NOMO-1 (cell line): ENCODE results near the gene FAM83C.

Experiments used
- DNase-seq, 2 experiments: peaks; one replicate each; lab custom pipeline; 2025; ENCODE audit not compliant: unreplicated experiment in 2 of 2; lab: John Stamatoyannopoulos, UW

The FAM83C gene

DNA sequence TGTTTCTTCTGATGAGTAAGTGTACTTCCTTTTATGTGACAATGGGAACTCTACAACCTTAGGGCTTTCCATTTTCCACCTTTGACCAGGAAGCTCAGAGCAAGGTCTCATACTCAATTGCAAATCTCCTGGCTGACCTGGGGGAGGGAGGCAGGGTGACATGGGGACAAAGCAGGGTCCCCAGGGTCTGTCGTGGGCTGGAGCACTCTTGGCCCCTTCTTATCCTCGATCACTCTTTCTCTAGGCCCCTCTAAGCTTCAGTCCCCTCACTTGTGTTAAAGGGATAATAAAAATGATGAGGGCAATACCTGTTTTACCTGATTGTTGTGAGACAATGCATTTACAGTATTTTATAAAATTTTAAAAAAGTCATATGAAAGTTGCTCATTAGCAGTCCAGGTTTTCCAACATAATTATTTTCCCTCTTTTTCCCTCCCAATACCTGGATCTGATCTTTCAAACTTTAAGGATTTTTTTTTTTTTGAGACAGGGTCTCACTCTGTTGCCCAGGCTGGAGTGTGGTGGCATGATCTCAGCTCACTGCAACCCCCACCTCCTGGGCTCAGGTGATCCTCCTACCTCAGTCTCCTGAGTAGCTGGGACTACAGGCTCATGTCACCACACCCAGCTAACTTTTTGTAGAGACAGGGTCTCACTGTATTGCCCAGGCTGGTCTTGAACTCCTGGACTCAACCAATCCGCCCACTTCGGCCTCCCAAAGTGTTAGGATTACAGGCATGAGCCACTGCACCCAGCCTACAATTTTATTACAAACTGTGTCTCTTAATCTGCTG, 8.4 kb upstream of the FAM83C start:
- DNase-seq: no peak

DNA sequence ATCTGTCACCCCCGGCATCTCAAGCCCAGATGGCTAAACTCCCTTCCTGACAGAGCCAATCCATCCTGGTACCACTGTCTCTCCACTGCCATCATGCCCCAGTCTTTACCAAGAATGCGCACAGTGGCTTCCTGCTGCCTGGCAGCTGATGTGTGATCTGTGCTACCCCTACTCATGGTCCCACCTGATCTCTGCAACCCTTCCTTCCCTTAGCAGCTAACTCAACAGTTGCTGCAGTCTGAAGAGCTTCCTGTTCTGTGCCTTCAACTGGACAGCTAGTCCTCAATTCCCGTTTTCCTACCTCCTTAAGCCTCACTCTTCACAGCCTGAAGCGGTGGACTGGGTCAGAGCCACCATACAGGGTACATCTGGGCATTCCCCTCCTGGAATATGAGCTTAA, 7.6 kb upstream of the FAM83C start:
- no peak for DNase-seq

DNA sequence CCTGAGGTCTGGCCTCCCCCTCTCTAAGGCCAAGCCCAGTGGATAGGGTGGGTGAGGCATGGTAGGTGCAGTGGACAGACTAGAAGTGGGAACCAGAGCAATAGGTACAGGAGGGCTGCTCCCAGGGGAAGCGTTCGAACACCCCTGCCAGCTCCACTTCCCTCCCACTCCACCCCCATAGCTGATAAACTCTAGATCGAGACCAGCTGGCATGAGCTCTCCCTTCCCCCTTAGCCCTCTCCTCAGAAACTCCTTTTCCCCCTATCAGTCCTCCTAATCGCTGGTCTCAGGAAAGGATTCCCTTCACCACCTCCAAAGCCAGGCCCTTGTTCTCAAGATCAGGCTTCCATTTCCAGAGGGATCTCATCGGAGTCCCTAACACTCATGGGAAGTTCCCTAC, 6.0 kb upstream of the FAM83C start:
- no peak for DNase-seq

DNA sequence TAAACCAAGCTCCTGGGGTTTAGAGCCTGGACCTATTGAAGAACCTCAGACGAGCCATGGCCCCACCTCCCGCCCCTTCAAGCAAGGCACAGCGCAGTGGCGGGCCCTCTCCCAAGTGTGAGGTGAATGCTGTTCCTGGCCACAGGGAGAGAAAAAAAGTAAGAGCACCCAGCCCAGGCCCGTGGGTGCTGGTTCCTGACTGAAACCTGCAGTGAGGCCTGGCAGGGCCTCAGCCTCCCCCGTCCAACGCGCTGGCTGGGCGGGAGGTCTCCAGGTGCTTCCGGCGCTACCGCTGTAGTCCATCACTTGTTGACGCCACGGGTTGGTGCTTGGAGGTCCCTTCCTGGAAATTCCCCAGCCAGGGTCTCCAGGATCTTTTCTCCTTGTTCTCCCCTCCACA, 5.5 kb upstream of the FAM83C start:
- DNase-seq: no peak

DNA sequence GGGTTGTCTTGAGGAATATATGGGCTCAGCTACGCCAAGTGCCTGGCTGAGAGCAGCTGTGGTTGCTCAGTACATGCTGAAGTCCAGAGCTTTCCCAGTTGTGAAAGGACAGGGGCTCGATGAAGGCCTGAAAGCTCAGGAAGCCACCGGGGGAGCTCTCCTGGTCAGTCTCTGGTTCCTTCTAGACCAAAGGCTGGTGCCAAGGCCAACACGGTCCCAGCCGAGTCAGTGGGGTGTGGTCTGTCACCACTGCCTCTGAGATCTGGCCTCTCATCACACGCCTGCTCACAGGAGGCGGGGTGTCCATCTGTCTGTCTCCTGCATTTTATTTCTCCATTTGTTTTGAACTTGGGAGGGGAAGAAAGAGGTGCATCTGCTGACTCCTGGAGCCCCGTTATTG, 4.9 kb upstream of the FAM83C start:
- no peak for DNase-seq

DNA sequence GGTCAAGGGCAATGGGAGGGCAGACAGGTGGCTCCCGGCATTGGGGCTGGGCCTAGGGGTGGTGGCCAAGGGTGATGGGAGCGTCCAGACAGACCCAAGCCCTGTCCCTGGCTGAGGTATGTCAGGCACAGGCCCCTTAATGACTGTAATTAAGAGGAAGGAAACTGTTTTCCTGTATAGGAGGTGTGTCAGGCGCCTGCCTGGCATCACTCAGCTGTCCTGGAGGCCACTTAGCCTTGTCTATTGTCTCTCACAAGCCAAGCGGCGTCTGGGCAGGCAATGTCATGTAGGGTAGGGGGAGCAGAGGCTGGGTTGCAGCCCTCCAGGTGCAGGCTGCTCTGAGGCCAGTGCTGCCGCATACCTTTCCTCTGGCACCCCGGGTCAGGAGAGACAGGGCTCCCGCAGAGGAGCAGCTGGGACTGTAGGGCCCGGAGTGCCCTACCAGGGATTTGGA, 3.9 kb upstream of the FAM83C start:
- DNase-seq: no peak

DNA sequence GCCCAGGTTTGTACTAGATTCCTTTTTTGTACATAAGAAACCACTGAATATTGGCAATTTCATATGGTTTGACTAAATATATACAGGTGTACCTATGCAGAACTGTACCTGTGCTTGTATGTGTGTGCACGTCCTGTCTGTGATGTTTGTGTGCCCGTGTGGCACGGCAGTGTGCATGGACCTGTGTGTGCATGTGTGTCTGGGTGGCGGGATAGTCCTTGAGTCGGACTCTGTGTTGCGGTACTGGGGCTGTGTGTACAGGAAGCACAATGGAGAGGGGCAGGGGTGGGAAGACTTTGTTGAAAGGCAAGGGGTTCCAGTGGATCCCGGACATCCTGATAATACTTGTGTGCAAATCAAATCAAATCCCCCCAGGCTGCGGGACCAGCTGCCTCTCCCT, 3.4 kb upstream of the FAM83C start:
- no peak for DNase-seq

DNA sequence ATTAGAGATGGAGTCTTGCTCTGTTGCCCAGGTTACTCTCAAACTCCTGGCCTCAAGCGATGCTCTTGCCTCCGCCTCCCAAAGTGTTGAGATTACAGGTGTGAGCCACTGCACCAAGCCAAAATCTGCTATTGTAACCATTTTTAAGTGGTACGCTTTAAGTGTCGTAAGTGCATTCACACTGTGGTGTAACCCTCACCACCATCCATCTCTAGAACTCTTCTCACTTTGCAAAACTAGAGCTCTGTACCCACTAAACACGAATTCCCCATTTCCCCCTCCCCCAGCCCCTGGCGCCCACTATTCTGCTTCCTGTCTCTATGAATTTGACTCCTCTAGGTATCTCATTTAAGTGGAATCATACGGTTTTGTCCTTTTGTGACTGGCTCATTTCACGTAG, 2.8 kb upstream of the FAM83C start:
- no peak for DNase-seq

DNA sequence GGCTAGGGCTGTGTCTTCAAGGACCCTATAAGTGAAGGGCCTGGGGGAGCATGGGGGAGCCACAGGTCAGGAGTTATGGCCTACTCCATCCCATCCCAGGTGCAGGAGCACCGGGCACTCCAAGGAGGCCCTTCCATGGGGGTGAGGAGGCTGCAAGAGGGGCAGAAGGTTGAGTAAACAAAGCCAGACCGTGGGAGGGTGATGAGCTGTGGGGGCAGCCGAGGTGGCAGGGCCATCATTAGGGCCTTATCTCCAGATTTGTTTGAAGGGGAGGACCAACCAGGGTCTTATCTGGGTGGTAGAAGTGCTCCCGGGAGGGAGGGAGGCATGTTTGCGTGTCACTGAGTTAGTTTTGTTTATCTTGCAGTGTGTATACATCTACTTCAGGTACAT, 2.1 kb upstream of the FAM83C start:
- DNase-seq: no peak

DNA sequence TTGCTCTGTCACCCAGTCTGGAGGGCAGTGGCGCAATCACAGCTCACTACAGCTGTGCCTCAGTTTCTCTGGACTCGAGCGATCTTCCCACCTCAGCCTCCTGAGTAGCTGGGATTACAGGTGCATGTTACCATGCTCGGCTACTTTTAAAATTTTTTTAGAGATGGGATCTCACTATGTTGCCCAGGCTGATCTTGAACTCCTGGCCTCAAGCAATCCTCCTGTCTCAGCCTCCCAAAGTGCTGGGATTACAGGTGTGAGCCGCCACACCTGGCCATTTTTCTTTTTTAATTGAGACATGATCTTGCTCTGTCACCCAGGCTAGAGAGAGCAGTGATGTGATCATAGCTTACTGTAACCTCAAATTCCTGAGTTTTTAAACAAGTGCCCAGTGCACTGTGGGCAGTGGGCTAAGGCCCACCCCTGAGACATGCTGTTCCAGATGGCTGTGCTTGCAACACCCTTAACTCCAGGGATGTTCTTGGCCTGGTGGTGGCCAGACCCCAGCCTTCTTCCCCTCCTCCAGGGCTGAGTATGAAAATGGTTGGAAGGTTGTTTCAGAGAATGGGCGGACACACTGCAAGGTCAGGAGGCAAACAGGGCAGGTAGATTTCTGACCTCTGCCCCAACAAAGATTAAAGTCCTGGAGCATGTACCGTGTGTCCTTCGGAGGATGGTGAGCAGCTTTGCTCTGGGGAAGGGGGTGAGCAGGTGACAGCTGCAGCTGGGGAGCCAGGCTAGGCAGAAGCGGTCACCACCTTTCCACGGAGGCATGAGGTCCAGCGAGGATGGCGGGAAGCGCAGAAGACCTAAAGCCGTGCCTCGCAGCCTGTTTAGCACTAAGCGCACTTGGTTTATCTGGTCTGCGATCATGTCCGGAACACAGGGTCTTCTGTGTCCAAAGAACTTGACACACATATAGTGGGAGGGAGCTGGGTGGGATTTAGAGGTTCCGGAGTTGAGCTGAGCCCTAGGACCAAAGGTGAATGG, 1.4 kb upstream of the FAM83C start:
- DNase-seq: no peak

DNA sequence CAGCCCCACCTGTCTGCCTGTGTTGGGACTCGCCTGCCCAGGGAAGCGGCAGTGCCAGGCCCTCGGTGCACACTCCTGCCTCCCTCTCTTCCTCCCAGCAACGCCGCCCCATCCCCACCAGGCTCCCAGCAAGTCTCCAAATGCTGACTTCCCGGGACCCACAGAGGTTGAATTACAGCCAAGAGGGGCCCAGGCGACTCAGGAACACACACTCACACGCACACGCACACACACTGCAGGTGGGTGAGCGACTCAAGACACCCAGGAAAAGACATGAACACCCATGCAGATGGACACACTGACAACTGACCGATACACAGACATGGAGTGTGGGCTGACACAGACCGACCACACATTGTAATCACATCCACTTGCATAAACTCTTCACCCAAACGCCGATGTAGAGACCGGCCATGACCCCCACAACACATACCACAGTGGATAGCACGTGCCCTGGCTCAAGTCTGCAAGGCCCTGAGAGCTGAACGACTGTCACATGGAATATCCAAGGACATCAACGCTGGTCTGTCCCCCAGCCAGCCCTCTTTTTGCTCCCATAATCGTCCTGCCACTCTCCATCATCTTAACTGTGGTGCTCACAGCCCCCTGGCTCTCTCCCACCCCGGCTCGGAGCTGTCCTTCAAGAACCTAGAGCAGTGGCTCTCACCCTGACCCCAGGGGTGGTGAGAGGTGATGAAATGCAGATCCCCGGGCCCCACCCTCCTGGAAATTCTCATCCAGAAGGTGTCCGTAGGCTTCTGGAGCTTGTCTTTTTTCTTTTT, 470 bp upstream of the FAM83C start:
- no peak for DNase-seq

DNA sequence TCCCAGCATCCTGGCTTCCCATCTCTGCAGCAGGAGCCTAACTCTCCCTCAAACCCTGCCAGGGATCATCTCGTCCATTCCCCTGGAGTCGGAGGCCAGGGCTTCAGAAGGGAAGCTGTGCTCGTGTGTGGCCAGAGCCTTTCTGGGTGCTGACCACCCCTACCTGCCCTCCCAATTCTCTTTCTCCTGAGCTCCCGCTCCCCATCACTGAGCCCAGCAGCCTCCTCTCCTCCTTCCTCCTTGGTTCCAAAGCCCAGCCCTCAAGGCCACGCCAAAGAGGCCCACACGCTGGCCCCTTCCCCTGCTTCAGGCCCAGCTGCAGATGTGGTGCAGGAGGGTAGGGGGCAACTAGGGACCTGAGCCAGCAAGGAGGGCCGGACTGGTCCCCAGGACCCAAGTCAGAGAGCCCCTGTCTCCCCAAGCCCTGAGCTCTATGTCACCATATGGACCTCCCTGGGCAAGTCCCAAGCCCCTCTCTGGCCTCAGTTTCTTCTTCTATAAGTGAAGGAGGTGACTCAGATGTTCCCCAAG, 1.3 kb downstream of the FAM83C start:
- no peak for DNase-seq

DNA sequence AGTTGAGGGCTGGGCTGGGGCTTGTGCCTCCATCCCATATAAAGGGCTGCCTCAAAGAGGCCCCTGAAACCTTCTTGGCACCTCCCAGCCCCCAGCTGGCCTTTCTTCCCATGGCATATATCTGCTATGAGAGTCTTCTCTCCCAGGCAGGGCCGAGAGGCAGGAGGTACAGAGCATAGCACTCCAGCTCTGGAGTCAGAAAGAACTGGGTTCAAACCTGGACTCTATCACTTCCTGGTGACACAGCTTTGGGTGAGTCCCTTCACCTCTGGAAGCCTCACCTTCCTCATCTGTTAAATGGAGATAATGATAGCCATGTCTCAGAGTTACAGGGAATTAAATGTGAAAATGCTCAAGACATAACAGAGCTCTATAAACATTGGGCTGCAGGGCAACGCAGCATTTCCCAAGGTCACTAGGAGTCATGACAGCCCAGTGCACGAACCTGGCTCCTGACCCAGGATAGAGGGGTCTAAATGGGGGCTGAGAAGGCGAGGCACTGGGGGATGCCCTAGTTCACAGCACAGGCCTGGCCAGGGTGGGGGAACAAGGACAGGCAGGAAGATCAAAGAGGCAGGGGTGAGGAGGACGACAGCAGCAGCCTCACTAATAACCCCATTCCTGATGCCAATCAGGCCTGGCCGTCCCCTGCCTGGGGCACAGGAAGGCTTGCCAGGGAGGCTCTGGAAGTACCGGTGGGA, 1.9 kb downstream of the FAM83C start:
- no peak for DNase-seq

DNA sequence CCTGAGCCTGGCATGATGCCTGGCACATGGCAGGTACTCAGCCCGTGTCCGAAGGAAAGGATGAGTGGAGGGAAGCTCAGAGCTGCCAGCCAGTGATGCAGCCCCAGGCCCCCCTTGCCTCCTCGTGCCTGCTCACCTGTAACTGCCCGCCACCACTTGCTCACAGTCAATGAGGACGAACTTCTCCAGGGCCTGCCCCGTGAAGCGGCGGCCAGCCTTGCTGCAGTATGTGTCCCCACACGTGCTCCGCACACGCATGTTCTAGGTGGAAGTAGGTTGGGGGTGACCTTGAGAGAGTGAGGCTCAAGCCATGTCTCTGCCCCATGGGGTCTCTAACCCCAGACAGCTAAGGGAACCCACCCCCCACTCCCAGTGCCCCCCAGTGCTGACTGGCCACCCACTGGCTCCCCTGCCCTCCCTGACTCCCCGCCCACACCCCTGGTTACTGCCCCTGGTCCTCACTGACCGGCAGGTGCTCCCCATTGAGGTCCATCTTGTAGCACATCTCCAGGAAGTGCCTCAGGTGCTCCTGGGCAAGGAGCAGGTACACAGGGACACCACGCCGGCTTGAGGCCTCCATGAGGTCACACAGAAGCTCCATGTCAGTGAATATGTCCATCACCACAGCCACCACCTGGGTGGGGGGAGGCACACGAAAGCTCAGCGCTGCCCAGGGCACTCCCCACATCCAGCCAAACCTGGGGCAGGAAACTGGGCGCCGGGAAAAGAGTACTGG, 3.7 kb downstream of the FAM83C start:
- no peak for DNase-seq

DNA sequence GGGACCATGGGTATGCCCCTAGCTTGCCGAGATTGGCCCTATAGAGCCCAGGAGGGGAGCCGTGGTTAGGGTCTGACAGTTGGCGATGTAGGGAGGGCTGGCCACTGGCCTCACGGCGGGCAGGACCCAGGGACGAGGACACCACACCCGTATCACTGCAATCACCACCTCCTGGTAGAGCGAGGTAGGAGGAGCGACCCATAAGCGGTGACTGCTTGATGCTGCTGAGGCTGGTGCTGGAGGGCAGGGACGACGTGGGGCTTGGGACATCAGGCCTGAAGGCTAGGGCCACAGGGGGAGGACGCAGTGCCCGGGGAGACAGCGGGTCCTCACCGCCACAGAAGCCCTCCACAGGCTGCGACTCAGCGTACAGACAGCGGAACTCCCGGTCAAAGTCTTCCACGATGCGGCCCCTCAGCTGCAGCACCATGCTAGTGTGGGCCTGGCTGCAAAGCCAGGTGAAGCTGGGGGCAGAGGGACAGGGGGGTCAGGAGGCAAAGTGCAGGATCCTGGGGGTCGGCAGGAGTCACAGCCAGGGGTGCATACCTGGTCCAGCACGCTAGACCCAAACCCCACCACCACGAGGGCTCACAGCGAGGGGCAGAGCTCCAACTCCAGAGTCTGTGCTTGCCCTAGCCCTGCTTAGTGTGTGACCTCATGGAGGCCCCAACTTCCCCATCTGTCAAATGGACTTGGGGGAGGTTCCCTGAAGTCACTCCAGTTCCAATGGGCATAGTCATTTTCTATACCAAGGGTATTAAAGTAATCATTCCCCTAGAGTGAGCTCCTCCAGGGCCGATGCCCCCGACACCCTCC, 4.5 kb downstream of the FAM83C start:
- DNase-seq: no peak

DNA sequence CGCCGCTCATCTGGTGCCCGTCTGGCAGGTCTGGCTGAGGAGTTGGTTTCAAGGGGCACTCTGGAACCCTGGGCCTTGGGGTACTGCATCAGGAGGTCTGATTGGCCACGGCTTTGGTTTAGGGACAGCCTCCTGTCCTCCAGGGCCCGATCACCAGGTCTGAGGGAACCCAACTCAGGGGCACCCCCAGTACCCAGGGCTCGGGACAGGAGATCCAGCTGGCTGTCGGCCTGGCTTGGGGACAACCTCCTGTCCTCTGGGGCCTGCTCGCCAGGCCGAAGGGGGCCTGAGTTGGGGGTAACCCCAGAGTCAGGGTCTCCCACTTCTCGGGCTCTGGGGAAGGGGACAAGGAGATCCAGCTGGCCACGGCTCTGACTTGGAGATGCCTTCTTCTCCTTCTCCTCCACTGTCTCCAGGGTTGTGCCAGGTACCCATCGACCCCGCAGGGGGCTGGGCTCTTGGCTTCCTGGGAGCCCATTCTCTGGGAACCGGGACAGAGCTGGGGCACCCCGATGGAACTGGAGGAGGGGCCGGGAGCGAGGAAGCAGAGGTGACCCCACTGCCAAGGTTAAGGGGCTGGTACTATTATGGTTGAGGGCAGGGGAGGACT, 5.2 kb downstream of the FAM83C start:
- no peak for DNase-seq

DNA sequence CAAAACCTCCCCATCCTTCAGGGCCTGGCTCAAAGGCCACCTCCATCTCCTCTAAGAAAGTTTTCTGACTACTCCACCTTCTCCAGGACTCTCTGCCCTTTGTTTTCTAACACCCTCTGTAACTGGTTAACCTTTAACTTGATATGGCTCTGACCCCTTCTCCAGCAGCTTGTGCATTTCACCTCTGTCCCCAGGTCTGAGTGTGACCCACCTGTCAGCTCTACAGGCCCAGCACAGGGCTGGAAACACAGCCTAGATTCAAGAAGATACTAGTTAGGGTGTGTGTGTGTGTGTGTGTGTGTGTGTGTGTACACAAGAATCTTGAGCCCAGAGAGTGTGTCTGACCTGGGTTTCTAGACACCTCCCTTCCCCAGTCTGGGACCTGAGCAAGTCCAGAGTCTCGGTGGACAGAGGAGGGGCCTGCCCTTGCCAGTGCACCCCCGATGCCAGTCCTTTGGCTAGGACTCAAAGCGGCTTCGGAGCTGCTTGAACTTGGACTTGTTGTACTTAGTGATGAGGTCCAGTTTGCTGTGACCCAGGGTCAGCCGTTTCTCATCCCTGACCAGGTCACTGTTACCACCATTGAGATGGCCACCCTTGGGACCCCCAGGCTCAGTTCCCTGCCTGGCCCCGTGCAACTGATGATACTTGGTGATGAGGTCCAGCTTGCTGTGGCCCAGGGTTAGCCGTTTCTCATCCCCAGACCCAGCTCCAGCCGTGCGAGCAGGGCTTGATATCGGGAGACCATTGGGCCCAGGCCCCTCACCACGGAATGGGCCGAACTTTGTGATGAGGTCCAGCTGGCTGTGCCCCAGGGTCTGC, 5.9 kb downstream of the FAM83C start:
- DNase-seq: no peak

DNA sequence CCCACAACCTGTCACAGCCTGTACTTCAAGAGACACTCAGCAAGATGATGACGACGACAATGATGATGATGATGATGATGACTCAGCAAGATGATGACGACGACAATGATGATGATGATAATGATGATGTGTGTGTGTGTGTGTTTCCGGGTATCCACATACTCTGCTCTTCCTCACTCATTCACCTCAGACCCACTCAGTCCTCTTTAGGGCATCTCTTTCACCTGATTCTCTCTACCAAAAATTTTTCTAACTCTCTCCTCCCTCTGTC, 6.5 kb downstream of the FAM83C start:
- DNase-seq: no peak
